Measurements from ENCODE around the gene CCDC43.
"Not testable (repeated sequence)": the region's sequence is repeated elsewhere in the genome, so short reads cannot be mapped to it uniquely, and the experiment has no call there.

The CCDC43 gene

DNA sequence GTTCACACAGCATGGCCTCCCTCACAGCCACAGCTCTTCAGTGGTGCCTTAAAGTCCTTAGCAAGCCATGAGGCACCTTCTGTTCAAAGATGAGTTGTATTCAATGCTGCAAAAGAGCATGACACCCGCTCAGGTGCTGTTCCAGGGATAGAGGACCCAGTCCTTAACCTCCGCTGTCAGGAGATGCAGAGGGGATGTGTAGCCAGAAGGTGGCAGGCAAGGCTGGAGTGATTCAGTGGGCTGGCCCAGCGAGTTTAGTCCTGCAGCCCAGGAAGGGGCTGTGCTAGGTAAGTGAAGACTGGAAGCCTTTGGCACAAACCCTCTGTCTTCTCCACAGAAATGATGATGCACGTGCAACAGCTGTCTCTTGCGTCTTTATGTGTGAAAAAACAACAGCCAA, 44.2 kb upstream of the CCDC43 start:
- no peak overlapping the region for H3K4me3 ChIP-seq (ENCODE audit: severe bottlenecking)
- DNase-seq (ENCODE audit: low spot score) = no peak
- peak; percentile 61; the same call in 1 of the 3 replicates for ATAC-seq (ENCODE audit: low read depth)
- TF ChIP-seq, protein P1, sequence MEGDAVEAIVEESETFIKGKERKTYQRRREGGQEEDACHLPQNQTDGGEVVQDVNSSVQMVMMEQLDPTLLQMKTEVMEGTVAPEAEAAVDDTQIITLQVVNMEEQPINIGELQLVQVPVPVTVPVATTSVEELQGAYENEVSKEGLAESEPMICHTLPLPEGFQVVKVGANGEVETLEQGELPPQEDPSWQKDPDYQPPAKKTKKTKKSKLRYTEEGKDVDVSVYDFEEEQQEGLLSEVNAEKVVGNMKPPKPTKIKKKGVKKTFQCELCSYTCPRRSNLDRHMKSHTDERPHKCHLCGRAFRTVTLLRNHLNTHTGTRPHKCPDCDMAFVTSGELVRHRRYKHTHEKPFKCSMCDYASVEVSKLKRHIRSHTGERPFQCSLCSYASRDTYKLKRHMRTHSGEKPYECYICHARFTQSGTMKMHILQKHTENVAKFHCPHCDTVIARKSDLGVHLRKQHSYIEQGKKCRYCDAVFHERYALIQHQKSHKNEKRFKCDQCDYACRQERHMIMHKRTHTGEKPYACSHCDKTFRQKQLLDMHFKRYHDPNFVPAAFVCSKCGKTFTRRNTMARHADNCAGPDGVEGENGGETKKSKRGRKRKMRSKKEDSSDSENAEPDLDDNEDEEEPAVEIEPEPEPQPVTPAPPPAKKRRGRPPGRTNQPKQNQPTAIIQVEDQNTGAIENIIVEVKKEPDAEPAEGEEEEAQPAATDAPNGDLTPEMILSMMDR (IDR thresholded peaks at IDR 0.05; ENCODE audit: poor library complexity, severe bottlenecking) = peak; percentile 9
- H3K9me3 ChIP-seq (ENCODE audit: severe bottlenecking) = no peaks in the 10 kb centered on the region
- H3K27ac ChIP-seq (ENCODE audit: poor library complexity, severe bottlenecking) = no peak overlapping the region
- H3K27me3 ChIP-seq (ENCODE audit: insufficient read depth, poor library complexity, severe bottlenecking) = no peaks in the 10 kb centered on the region
- H3K36me3 ChIP-seq (ENCODE audit: low read depth) = peaks cover 43% of the 10 kb centered on the region
- no peaks in the 10 kb centered on the region for H3K4me1 ChIP-seq (ENCODE audit: insufficient read depth, poor library complexity, severe bottlenecking)

DNA sequence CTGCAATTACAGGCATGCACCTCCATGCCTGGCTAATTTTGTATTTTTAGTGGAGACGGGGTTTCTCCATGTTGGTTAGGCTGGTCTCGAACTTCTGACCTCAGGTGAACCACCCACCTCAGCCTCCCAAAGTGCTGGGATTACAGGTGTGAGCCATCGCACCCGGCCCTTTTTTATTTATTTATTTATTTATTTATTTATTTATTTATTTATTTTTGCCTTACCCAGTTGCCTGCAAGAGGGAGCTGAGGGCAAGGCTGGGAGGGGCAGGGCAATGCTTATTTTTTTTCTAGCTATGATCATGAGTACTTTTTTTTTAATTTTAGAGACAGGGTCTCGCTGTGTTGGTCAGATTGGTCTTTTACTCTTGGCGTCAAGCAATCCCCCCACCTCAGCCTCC, 36.5 kb upstream of the CCDC43 start:
- not testable (repeated sequence) for H3K4me1 ChIP-seq (ENCODE audit: insufficient read depth, poor library complexity, severe bottlenecking); H3K9me3 ChIP-seq (ENCODE audit: severe bottlenecking); H3K27ac ChIP-seq (ENCODE audit: poor library complexity, severe bottlenecking); DNase-seq (ENCODE audit: low spot score); ATAC-seq (ENCODE audit: low read depth); H3K4me3 ChIP-seq (ENCODE audit: severe bottlenecking); H3K27me3 ChIP-seq (ENCODE audit: insufficient read depth, poor library complexity, severe bottlenecking)
- peaks cover 72% of the 10 kb centered on the region for H3K36me3 ChIP-seq (ENCODE audit: low read depth)

DNA sequence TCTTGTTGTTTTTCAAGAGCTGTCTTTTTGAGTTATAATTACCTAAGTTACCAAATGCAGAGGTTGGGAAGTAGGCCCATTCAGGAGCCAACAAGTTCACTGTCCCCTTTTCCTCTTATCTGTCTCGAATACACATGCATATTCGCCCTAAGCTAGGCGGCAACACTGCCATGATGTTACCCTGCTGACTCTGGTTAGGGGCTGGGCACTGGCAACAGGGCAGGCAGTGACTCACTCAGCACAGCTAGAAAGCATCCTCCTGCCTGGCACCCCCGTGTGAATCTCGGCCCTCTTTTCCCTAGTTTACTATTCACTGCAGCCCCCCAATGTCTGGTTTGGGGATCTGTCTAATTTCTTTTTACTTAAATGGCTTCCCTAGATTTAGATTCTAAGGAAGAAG, 32.7 kb upstream of the CCDC43 start:
- peaks cover 64% of the 10 kb centered on the region for H3K36me3 ChIP-seq (ENCODE audit: low read depth)
- H3K4me1 ChIP-seq (ENCODE audit: insufficient read depth, poor library complexity, severe bottlenecking) = no peaks in the 10 kb centered on the region
- no peaks in the 10 kb centered on the region for H3K27me3 ChIP-seq (ENCODE audit: insufficient read depth, poor library complexity, severe bottlenecking)
- DNase-seq (ENCODE audit: low spot score) (no peak), ATAC-seq (ENCODE audit: low read depth) (no peak)
- no peaks in the 10 kb centered on the region for H3K9me3 ChIP-seq (ENCODE audit: severe bottlenecking)
- TF ChIP-seq, protein P1 (IDR thresholded peaks at IDR 0.05; ENCODE audit: poor library complexity, severe bottlenecking) = no peak
- H3K4me3 ChIP-seq (ENCODE audit: severe bottlenecking) = no peak overlapping the region
- H3K27ac ChIP-seq (ENCODE audit: poor library complexity, severe bottlenecking) = no peak overlapping the region

DNA sequence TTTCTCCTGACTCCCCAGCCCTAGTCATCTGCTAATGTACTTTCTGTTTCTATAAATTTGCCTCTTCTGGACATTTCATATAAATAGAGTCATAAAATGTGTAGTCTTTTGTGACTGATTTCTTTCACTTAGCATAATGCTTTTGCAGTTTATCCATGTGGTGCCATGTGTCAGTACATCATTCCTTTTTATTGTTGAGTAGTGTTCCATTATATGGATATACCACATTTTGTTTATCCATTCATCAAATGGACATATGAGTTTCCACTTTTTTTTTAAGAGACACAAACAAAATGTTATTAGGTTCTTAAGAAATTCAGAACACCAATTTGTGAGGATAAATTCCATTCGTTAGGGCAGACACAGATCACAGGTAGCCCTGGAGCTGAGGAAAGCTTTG, 29.9 kb upstream of the CCDC43 start:
- Histone ChIP-seq H3K27ac (ENCODE audit: poor library complexity, severe bottlenecking) (no peak overlapping the region), H3K36me3 (ENCODE audit: low read depth) (peaks cover 57% of the 10 kb centered on the region), H3K4me3 (ENCODE audit: severe bottlenecking) (no peak overlapping the region), H3K27me3 (ENCODE audit: insufficient read depth, poor library complexity, severe bottlenecking) (no peaks in the 10 kb centered on the region), H3K9me3 (ENCODE audit: severe bottlenecking) (no peaks in the 10 kb centered on the region), H3K4me1 (ENCODE audit: insufficient read depth, poor library complexity, severe bottlenecking) (no peaks in the 10 kb centered on the region)
- TF ChIP-seq, protein P1 (IDR thresholded peaks at IDR 0.05; ENCODE audit: poor library complexity, severe bottlenecking) = no peak
- DNase-seq (ENCODE audit: low spot score) (no peak), ATAC-seq (ENCODE audit: low read depth) (no peak)

DNA sequence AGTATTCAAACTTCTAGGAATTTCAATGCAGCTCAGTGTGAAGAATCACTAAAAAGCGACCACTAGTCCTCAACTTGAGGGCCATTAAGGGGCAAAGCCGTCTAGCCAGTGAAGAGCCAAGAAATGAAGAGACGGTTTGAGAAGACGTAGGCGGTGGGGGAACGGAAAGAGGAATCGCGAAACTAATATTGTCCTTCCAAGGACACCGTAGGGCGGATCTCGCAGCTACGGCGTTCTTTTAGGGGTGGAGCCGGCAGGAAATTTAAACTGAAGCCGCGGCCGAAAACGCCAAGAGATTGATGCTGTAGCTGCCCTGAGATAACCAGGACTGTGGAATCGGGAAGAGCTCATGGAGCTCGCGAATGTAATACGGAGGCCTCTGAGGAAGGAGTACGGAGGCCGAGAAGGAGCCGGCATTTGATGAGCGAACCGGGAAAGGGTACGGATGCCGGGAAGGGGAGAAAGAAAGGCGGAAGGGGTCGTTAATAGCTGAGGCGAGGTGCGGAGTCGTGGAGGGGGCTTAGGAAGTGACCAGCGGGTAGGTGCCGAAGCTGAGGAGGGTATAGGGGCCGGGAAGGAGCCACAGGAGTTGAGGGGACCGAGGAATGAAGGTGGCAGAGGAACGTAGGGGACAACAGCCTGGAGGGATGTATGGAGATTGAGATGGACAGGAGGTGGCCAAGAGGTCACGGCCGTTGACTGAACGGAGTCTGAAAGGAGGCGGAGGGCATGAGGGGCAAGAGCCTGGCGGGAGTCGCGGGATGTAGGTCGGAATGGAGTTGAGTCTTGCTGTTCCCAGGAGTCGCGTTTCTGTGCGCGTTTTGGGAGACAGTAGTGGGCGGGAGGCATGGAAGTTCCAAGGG, 19.1 kb upstream of the CCDC43 start, which contains the start of gene DBF4B:
TSS of gene DBF4B (plus strand) at position 265 of the 863 bp plus-strand sequence. CDS start at position 421, 156 bp downstream.
- Histone ChIP-seq H3K36me3 (ENCODE audit: low read depth) (peaks cover 4% of the 10 kb centered on the region), H3K27me3 (ENCODE audit: insufficient read depth, poor library complexity, severe bottlenecking) (no peaks in the 10 kb centered on the region), H3K4me1 (ENCODE audit: insufficient read depth, poor library complexity, severe bottlenecking) (peaks cover 8% of the 10 kb centered on the region), H3K4me3 (ENCODE audit: severe bottlenecking) (peak within 1 kb of the TSS; percentile 70), H3K27ac (ENCODE audit: poor library complexity, severe bottlenecking) (peak within 1 kb of the TSS; percentile 60), H3K9me3 (ENCODE audit: severe bottlenecking) (no peaks in the 10 kb centered on the region)
- peak; percentile 82 for DNase-seq (ENCODE audit: low spot score)
- peak; percentile 77 for ATAC-seq (ENCODE audit: low read depth)
- TF ChIP-seq, protein P1 (IDR thresholded peaks at IDR 0.05; ENCODE audit: poor library complexity, severe bottlenecking) = no peak
